Adrenal gland (tissue), 5 donors: Measurements from ENCODE around the gene INHBA.

Experiments used
- POLR2A ChIP-seq, 2 donors: fragments of 450-650 bp; IDR thresholded peaks; one replicate each; pipeline ENCODE4 v1.6.1; 2017; ENCODE audit warnings: antibody characterized with exemption in 2 of 2, mild to moderate bottlenecking in 2 of 2, moderate library complexity in 1 of 2
- TF ChIP-seq, protein P1 (sequence below), 6 experiments: fragments of 450-650 bp in 4 of 6; fragments of 200-600 bp in 2 of 6; sonication (generic) in 1 of 6; IDR thresholded peaks; 1 replicate in 5 of 6; 2 replicates in 1 of 6; pipeline versions ENCODE4 v1.5.1 to v1.8.0; 2016 to 2021; ENCODE audit warnings: antibody characterized with exemption in 6 of 6, mild to moderate bottlenecking in 2 of 6, moderate library complexity in 1 of 6
- donor health status: DM: no; HTN: no; CAD: no.

DNA sequence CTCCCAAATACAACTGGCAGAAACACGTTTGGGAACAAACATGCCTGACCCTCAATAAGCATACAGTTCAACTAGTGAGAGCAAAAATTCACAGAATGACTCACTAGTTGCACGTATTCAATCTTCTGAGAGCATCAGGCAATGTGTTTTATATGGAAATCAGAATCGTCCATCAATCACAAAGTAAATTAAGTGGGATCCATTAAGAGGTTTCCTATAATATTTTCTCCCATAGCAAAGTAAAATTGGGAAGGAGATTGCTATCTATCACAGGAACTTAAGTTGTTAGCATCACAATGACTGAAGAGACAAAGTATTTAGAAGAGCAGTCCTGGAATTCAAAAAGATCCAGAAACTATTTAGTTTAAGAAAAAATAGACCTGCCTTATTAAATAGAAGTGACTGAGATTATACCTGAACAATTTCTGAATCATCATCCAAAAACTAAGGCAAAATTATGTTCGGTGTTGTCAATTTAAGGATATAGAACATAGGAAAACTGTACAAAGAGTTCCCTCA is 28.3 kb downstream of the INHBA start:
- TF ChIP-seq, protein P1, sequence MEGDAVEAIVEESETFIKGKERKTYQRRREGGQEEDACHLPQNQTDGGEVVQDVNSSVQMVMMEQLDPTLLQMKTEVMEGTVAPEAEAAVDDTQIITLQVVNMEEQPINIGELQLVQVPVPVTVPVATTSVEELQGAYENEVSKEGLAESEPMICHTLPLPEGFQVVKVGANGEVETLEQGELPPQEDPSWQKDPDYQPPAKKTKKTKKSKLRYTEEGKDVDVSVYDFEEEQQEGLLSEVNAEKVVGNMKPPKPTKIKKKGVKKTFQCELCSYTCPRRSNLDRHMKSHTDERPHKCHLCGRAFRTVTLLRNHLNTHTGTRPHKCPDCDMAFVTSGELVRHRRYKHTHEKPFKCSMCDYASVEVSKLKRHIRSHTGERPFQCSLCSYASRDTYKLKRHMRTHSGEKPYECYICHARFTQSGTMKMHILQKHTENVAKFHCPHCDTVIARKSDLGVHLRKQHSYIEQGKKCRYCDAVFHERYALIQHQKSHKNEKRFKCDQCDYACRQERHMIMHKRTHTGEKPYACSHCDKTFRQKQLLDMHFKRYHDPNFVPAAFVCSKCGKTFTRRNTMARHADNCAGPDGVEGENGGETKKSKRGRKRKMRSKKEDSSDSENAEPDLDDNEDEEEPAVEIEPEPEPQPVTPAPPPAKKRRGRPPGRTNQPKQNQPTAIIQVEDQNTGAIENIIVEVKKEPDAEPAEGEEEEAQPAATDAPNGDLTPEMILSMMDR (IDR thresholded peaks at IDR 0.05), result no peak
- TF ChIP-seq POLR2A (IDR thresholded peaks at IDR 0.05), result no peak
